SK-N-SH (cell line): ENCODE results near the gene LBR. TPM values are rescaled to one million over a fixed set of nuclear protein-coding genes. Genes with fewer than 3 reads are reported as not detected.

ENCODE experiments used
- CTCF ChIA-PET: fragments of 300-600, 350-600 bp; formaldehyde crosslinking; extraction: SDS; loops from one replicate; lab custom pipeline; 2021; lab: Yijun Ruan, JAX
- POLR2A ChIA-PET: fragments of 350-600 bp; sonication (Branson Sonifier 250); formaldehyde crosslinking; extraction: SDS; loops from one replicate; lab custom pipeline; 2020; ENCODE audit warnings: antibody characterized with exemption, inconsistent platforms; lab: Yijun Ruan, JAX
- DNase-seq: peaks from one replicate; pipeline ENCODE4 v3.0.0; 2012
- H2AFZ ChIP-seq: fragments of 200-600 bp; sonication (generic); 2 replicates; pipeline ENCODE4 v1.8.1; 2016; ENCODE audit warnings: antibody characterized with exemption, mild to moderate bottlenecking, low read depth
- H3F3A ChIP-seq: fragments of 200-600 bp; sonication (generic); replicated peaks from 2 replicates; pipeline ENCODE3; 2016; ENCODE audit warnings: antibody characterized with exemption, mild to moderate bottlenecking; ENCODE audit not compliant: insufficient read depth
- H3K27ac ChIP-seq, 2 experiments: fragments of 200-500 bp in 1 of 2; fragments of 200-600 bp in 1 of 2; sonication (Bioruptor generic) in 1 of 2; sonication (generic), shearing (Covaris generic) in 1 of 2; 2 replicates each; pipeline versions ENCODE4 v1.5.1 to v1.6.1; 2014 to 2016; ENCODE audit warnings: low read depth in 2 of 2, inconsistent platforms in 1 of 2, low read length in 1 of 2, mild to moderate bottlenecking in 1 of 2, mixed read lengths in 1 of 2
- H3K27me3 ChIP-seq: fragments of 200-600 bp; sonication (generic), shearing (Covaris generic); 2 replicates; pipeline ENCODE4 v1.6.1; 2016; ENCODE audit warnings: mixed run types; ENCODE audit not compliant: insufficient read depth
- H3K36me3 ChIP-seq, 2 experiments: fragments of 200-500 bp in 1 of 2; fragments of 200-600 bp in 1 of 2; sonication (Bioruptor generic) in 1 of 2; sonication (generic) in 1 of 2; replicated peaks in 1 of 2; 2 replicates each; pipeline versions ENCODE3 to v1.5.1; 2014 to 2016; ENCODE audit warnings: low read length in 1 of 2, mild to moderate bottlenecking in 1 of 2; ENCODE audit not compliant: insufficient read depth in 2 of 2, control insufficient read depth in 1 of 2
- H3K4me1 ChIP-seq, 2 experiments: fragments of 200-500 bp in 1 of 2; fragments of 200-600 bp in 1 of 2; sonication (Bioruptor generic) in 1 of 2; sonication (generic), shearing (Covaris generic) in 1 of 2; 2 replicates each; pipeline versions ENCODE4 v1.5.1 to v1.6.1; 2014 to 2016; ENCODE audit warnings: low read depth in 1 of 2, low read length in 1 of 2, mixed run types in 1 of 2; ENCODE audit not compliant: insufficient read depth in 2 of 2, control insufficient read depth in 1 of 2
- H3K4me2 ChIP-seq: fragments of 200-600 bp; sonication (generic), shearing (Covaris generic); 2 replicates; pipeline ENCODE4 v1.6.1; 2017; ENCODE audit warnings: mixed run types
- H3K4me3 ChIP-seq, 2 experiments: fragments of 200-500 bp in 1 of 2; fragments of 200-600 bp in 1 of 2; sonication (Bioruptor generic) in 1 of 2; sonication (generic), shearing (Covaris generic) in 1 of 2; 2 replicates each; pipeline versions ENCODE4 v1.5.1 to v1.8.1; 2014 to 2016; ENCODE audit warnings: low read depth in 2 of 2, inconsistent platforms in 1 of 2, low read length in 1 of 2, mild to moderate bottlenecking in 1 of 2, mixed read lengths in 1 of 2, moderate library complexity in 1 of 2
- H3K79me2 ChIP-seq: fragments of 200-600 bp; sonication (generic); 2 replicates; pipeline ENCODE4 v1.8.1; 2017; ENCODE audit warnings: mild to moderate bottlenecking; ENCODE audit not compliant: insufficient read depth
- H3K9ac ChIP-seq: fragments of 200-600 bp; sonication (generic); 2 replicates; pipeline ENCODE4 v1.6.1; 2017; ENCODE audit warnings: mixed run types
- H3K9me2 ChIP-seq: fragments of 200-600 bp; sonication (generic); 2 replicates; pipeline ENCODE4 v1.6.1; 2017; ENCODE audit warnings: mixed run types
- H3K9me3 ChIP-seq: fragments of 200-600 bp; sonication (generic); 2 replicates; pipeline ENCODE4 v1.6.1; 2017; ENCODE audit warnings: mixed run types, mild to moderate bottlenecking, moderate library complexity
- H4K20me1 ChIP-seq: fragments of 200-600 bp; sonication (generic); 2 replicates; pipeline ENCODE4 v1.6.1; 2017; ENCODE audit warnings: mild to moderate bottlenecking, mixed run types; ENCODE audit not compliant: insufficient read depth
- CHD2 ChIP-seq: fragments of 150-350 bp; IDR thresholded peaks from 2 replicates; pipeline ENCODE4 v1.6.1; 2018; ENCODE audit warnings: low read length; ENCODE audit not compliant: partially characterized antibody
- ELF1 ChIP-seq: IDR thresholded peaks from 2 replicates; pipeline ENCODE4 v1.4.0; 2012
- FOSL2 ChIP-seq: IDR thresholded peaks from 2 replicates; pipeline ENCODE4 v1.4.0; 2012; ENCODE audit warnings: low read depth, mild to moderate bottlenecking, moderate library complexity, borderline replicate concordance
- FOXJ3 ChIP-seq: sonication (generic); formaldehyde crosslinking; IDR thresholded peaks from 2 replicates; pipeline ENCODE4 v1.5.1; 2020; ENCODE audit warnings: mild to moderate bottlenecking, missing genetic modification reagents
- FOXM1 ChIP-seq: IDR thresholded peaks from 2 replicates; pipeline ENCODE4 v1.4.0; 2012; ENCODE audit warnings: low read depth, mild to moderate bottlenecking
- GABPA ChIP-seq: IDR thresholded peaks from 2 replicates; pipeline ENCODE4 v1.4.0; 2012; ENCODE audit warnings: low read depth, mild to moderate bottlenecking
- JUND ChIP-seq: IDR thresholded peaks from 2 replicates; pipeline ENCODE4 v1.4.0; 2012
- MXI1 ChIP-seq: IDR thresholded peaks from 2 replicates; pipeline ENCODE4 v1.6.1; 2012; ENCODE audit warnings: mild to moderate bottlenecking, low read depth, low read length, improper control_type of control experiment
- NFIC ChIP-seq: IDR thresholded peaks from 2 replicates; pipeline ENCODE4 v1.4.0; 2012; ENCODE audit warnings: borderline replicate concordance
- POLR2AphosphoS5 ChIP-seq: IDR thresholded peaks from 2 replicates; pipeline ENCODE4 v1.6.1; 2012; ENCODE audit warnings: low read depth, low read length
- RCOR1 ChIP-seq: fragments of 150-350 bp; IDR thresholded peaks from 2 replicates; pipeline ENCODE4 v1.6.1; 2017; ENCODE audit warnings: antibody characterized with exemption, low read length
- RFX5 ChIP-seq: IDR thresholded peaks from 2 replicates; pipeline ENCODE4 v1.6.1; 2012; ENCODE audit warnings: mild to moderate bottlenecking, improper control_type of control experiment, low read length
- RXRA ChIP-seq: IDR thresholded peaks from 2 replicates; pipeline ENCODE4 v1.4.0; 2012; ENCODE audit warnings: low read depth, mild to moderate bottlenecking, borderline replicate concordance
- SIN3A ChIP-seq: IDR thresholded peaks from 2 replicates; pipeline ENCODE4 v1.6.1; 2012; ENCODE audit warnings: low read depth, mild to moderate bottlenecking, low read length, moderate library complexity, borderline replicate concordance
- SMC3 ChIP-seq: IDR thresholded peaks from 2 replicates; pipeline ENCODE4 v1.6.1; 2012; ENCODE audit warnings: low read depth, low read length, improper control_type of control experiment
- TAF1 ChIP-seq: IDR thresholded peaks from 2 replicates; pipeline ENCODE4 v1.6.1; 2012; ENCODE audit warnings: low read depth, mild to moderate bottlenecking, low read length, moderate library complexity, borderline replicate concordance
- TEAD4 ChIP-seq: IDR thresholded peaks from 2 replicates; pipeline ENCODE4 v1.4.0; 2012; ENCODE audit warnings: mild to moderate bottlenecking, borderline replicate concordance; ENCODE audit not compliant: insufficient read depth
- WGBS: methylation state at CpG from one replicate; pipeline ENCODE4 v1.1.6; 2017; ENCODE audit warnings: low lambda C conversion rate; 5-methylcytosine and 5-hydroxymethylcytosine counted together
- polyA plus RNA-seq, 3 experiments: library from polyadenylated mRNA; depleted of rRNA; stranded (reverse); fragments of >200 nt; gene quantifications; 2 replicates each; pipeline ENCODE4 v1.2.3, GENCODE V29; 2012
- TF ChIP-seq, protein P1 (sequence below): IDR thresholded peaks from 2 replicates; pipeline ENCODE4 v1.4.0; 2012; ENCODE audit warnings: low read depth, borderline replicate concordance
- TF ChIP-seq, protein P2 (sequence below): fragments of 200-600 bp; sonication (generic); IDR thresholded peaks from 2 replicates; pipeline ENCODE4 v1.6.1; 2017; ENCODE audit warnings: antibody characterized with exemption, mild to moderate bottlenecking, moderate library complexity
- TF ChIP-seq, protein P3 (sequence below): IDR thresholded peaks from 2 replicates; pipeline ENCODE4; 2012

LBR gene
- polyA plus RNA-seq, 1 of the 3 experiments (the other 2 are of a cell fraction) = 10.6 TPM

DNA sequence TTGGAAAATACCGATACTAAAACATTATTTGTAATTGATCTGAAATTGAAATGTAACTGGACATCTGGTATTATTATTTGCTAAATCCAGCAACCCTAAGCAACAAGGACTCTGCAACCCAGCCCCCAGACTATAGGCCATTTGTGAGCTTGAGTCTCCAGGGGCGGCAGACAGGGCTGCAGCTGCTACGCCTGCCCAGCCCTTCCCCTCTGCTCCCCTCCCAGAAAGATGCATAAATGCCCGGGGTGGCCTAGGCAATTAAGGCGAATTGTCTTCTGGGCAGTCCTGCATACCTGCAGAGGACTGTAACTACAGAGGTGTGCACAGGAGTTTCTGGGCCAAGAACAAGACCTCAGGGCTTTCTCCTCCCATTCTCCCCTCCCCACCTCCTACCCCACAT is 41.2 kb upstream of the LBR start:
- POLR2A ChIA-PET = no interaction called here
- no peaks in the 10 kb centered on the region for H4K20me1 ChIP-seq
- H3K9me2 ChIP-seq = no peaks in the 10 kb centered on the region
- no peak overlapping the region for H3K27ac ChIP-seq
- DNase-seq = no peak
- no peaks in the 10 kb centered on the region for H3K36me3 ChIP-seq
- H3K27me3 ChIP-seq = no peaks in the 10 kb centered on the region
- CTCF ChIA-PET = interaction anchor here (0.7 to 7.3 kb wide), 4 partner anchors 15 to 518 kb away, joined by 3 to 130 read pairs (median 7); no protein-coding TSS in a partner anchor
- no peak overlapping the region for H3K4me2 ChIP-seq
- H3K9ac ChIP-seq = no peak overlapping the region
- WGBS = 68% methylated on average over 5 of the region's 5 CpGs
- H3K79me2 ChIP-seq = no peaks in the 10 kb centered on the region
- H3F3A ChIP-seq = no peaks in the 10 kb centered on the region
- no peak for TF ChIP-seq RXRA
- no peak for TF ChIP-seq FOXM1
- no peak overlapping the region for H3K4me3 ChIP-seq
- no peaks in the 10 kb centered on the region for H3K9me3 ChIP-seq
- no peaks in the 10 kb centered on the region; a peak in 2 of 4 replicates for H3K4me1 ChIP-seq
- H2AFZ ChIP-seq = no peak overlapping the region

DNA sequence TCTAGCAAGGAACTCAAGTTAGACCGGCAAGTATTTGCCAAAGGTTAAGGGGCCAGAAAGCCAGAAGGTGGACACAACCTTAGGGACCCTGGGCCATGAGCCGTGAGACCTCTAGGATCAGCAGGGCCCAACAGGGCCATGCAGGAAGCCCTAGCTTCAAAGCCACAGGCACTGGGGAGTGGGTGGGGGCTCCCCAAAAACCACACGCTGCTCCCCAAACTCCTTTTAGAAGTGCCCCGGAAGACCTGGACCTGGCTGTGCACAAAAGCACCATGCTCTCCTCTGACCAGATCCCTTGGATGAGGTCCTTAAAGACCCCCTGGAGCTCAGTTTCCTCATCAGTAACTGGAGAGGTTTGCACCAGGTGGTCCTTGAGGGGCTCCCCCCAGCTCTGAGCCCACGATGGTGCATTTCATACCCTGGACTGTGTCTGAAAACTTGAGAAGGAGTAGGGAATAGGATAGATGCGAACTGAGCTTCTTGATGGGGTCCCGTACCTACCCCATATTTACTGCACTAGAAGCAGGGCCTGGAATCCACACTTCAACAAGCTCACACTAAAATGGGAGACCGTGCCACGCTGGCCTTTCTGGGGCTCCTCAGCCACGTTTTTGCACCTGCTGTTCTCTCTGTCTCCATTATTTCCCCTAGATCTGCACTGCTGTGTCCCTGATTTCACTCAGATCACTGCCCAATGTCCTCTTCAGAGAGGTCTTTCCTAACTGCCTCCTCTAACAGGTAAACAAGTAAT is 40.6 kb upstream of the LBR start:
- Histone ChIP-seq H3K79me2 (no peaks in the 10 kb centered on the region), H4K20me1 (no peaks in the 10 kb centered on the region), H3K27me3 (no peaks in the 10 kb centered on the region), H3K9me2 (no peaks in the 10 kb centered on the region), H3K4me3 (no peak overlapping the region), H3K9me3 (no peaks in the 10 kb centered on the region), H3K4me1 (peaks cover 0 to 2% of the 10 kb centered on the region in 2 experiments; a peak in 2 of 4 replicates), H3K27ac (no peak overlapping the region), H2AFZ (0 out of 2 replicates have a peak overlapping the region, but pooled peaks have one; percentile 85), H3K36me3 (no peaks in the 10 kb centered on the region), H3K9ac (no peak overlapping the region), H3F3A (no peaks in the 10 kb centered on the region), H3K4me2 (no peak overlapping the region)
- CTCF ChIA-PET = interaction anchor here (0.7 to 2.2 kb wide), 4 partner anchors 12 to 518 kb away, joined by 3 to 11 read pairs (median 5); no protein-coding TSS in a partner anchor
- POLR2A ChIA-PET = no interaction called here
- DNase-seq = no peak
- no peak for TF ChIP-seq SMC3
- TF ChIP-seq, protein P1, sequence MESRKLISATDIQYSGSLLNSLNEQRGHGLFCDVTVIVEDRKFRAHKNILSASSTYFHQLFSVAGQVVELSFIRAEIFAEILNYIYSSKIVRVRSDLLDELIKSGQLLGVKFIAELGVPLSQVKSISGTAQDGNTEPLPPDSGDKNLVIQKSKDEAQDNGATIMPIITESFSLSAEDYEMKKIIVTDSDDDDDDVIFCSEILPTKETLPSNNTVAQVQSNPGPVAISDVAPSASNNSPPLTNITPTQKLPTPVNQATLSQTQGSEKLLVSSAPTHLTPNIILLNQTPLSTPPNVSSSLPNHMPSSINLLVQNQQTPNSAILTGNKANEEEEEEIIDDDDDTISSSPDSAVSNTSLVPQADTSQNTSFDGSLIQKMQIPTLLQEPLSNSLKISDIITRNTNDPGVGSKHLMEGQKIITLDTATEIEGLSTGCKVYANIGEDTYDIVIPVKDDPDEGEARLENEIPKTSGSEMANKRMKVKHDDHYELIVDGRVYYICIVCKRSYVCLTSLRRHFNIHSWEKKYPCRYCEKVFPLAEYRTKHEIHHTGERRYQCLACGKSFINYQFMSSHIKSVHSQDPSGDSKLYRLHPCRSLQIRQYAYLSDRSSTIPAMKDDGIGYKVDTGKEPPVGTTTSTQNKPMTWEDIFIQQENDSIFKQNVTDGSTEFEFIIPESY = no peak
- no peak for TF ChIP-seq JUND
- no peak for TF ChIP-seq TAF1
- no peak for TF ChIP-seq POLR2AphosphoS5
- no peak for TF ChIP-seq FOXJ3 (CRISPR knock-in tag)
- TF ChIP-seq FOSL2 = no peak
- TF ChIP-seq TEAD4 = no peak
- TF ChIP-seq NFIC = no peak
- no peak for TF ChIP-seq MXI1
- TF ChIP-seq, protein P2, sequence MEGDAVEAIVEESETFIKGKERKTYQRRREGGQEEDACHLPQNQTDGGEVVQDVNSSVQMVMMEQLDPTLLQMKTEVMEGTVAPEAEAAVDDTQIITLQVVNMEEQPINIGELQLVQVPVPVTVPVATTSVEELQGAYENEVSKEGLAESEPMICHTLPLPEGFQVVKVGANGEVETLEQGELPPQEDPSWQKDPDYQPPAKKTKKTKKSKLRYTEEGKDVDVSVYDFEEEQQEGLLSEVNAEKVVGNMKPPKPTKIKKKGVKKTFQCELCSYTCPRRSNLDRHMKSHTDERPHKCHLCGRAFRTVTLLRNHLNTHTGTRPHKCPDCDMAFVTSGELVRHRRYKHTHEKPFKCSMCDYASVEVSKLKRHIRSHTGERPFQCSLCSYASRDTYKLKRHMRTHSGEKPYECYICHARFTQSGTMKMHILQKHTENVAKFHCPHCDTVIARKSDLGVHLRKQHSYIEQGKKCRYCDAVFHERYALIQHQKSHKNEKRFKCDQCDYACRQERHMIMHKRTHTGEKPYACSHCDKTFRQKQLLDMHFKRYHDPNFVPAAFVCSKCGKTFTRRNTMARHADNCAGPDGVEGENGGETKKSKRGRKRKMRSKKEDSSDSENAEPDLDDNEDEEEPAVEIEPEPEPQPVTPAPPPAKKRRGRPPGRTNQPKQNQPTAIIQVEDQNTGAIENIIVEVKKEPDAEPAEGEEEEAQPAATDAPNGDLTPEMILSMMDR = no peak
- no peak for TF ChIP-seq RCOR1
- TF ChIP-seq CHD2 = no peak
- TF ChIP-seq ELF1 = no peak
- no peak for TF ChIP-seq GABPA
- no peak for TF ChIP-seq SIN3A
- TF ChIP-seq, protein P3, sequence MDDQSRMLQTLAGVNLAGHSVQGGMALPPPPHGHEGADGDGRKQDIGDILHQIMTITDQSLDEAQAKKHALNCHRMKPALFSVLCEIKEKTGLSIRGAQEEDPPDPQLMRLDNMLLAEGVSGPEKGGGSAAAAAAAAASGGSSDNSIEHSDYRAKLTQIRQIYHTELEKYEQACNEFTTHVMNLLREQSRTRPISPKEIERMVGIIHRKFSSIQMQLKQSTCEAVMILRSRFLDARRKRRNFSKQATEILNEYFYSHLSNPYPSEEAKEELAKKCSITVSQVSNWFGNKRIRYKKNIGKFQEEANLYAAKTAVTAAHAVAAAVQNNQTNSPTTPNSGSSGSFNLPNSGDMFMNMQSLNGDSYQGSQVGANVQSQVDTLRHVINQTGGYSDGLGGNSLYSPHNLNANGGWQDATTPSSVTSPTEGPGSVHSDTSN = no peak
- no peak for TF ChIP-seq RFX5
- TF ChIP-seq FOXM1 = no peak
- WGBS = 71% methylated on average over 10 of the region's 10 CpGs
